ENCODE results near the gene SERBP1.
"Not testable (repeated sequence)": the region's sequence is repeated elsewhere in the genome, so short reads cannot be mapped to it uniquely, and the experiment has no call there.

Gene SERBP1

GRCh38 chr1:67439277-67440029 lies 9.3 kb upstream of the SERBP1 start:
- no peak for DNase-seq

GRCh38 chr1:67437961-67438360 lies 7.8 kb upstream of the SERBP1 start:
- no peak for DNase-seq

- no peak for DNase-seq
Measured at GRCh38 chr1:67436511-67437055, 6.4 kb upstream of the SERBP1 start.

- DNase-seq, result no peak
Measured at GRCh38 chr1:67434491-67434890, 4.3 kb upstream of the SERBP1 start.

- no peak for DNase-seq
Measured at GRCh38 chr1:67433837-67434236, 3.6 kb upstream of the SERBP1 start.

- DNase-seq, result no peak
Measured at GRCh38 chr1:67432745-67433144, 2.5 kb upstream of the SERBP1 start.

- DNase-seq, result no peak
Measured at GRCh38 chr1:67431869-67432578, 1.8 kb upstream of the SERBP1 start.

- DNase-seq, result no peak
Measured at GRCh38 chr1:67431156-67431765, 1.1 kb upstream of the SERBP1 start.

GRCh38 chr1:67429528-67430357 lies 459 bp downstream of the SERBP1 start:
- no peak for DNase-seq

- peak; percentile 22 for DNase-seq
Measured at GRCh38 chr1:67429011-67429527, 1.1 kb downstream of the SERBP1 start.

- no peak for DNase-seq
Measured at GRCh38 chr1:67427947-67428346, 2.3 kb downstream of the SERBP1 start.

- no peak for DNase-seq
Measured at GRCh38 chr1:67427465-67427864, 2.7 kb downstream of the SERBP1 start.

- DNase-seq, result no peak
Measured at GRCh38 chr1:67420835-67421492, 9.2 kb downstream of the SERBP1 start.

- no peak for DNase-seq
Measured at GRCh38 chr1:67418839-67419586, 11.2 kb downstream of the SERBP1 start.

- DNase-seq, result not testable (repeated sequence)
Measured at GRCh38 chr1:67417733-67418132, 12.5 kb downstream of the SERBP1 start.

GRCh38 chr1:67415041-67415440 lies 15.2 kb downstream of the SERBP1 start:
- no peak for DNase-seq

GRCh38 chr1:67414574-67414973 lies 15.6 kb downstream of the SERBP1 start:
- DNase-seq, result no peak

- DNase-seq, result not testable (repeated sequence)
Measured at GRCh38 chr1:67413101-67413500, 17.1 kb downstream of the SERBP1 start.

- DNase-seq, result no peak
Measured at GRCh38 chr1:67408148-67408547, 22.1 kb downstream of the SERBP1 start.

GRCh38 chr1:67407498-67407897 lies 22.7 kb downstream of the SERBP1 start:
- no peak for DNase-seq

All from NCI-H2171 (cell line).